GDM1 (cell line): Measurements from ENCODE around the gene TRAF3IP3.

ENCODE experiments used
- DNase-seq: peaks from one replicate; lab custom pipeline; 2025; lab: John Stamatoyannopoulos, UW

TRAF3IP3 gene

GRCh38 chr1:209738270-209738669 lies 17.6 kb upstream of the TRAF3IP3 start:
- DNase-seq, result no peak

- no peak for DNase-seq
Observed at GRCh38 chr1:209741193-209741592, 14.7 kb upstream of the TRAF3IP3 start.

GRCh38 chr1:209741889-209742288 lies 14.0 kb upstream of the TRAF3IP3 start:
- no peak for DNase-seq

GRCh38 chr1:209742409-209743144 lies 13.3 kb upstream of the TRAF3IP3 start:
- DNase-seq, result no peak

- DNase-seq, result no peak
Observed at GRCh38 chr1:209743145-209743482, 12.7 kb upstream of the TRAF3IP3 start.

GRCh38 chr1:209746451-209747165 lies 9.2 kb upstream of the TRAF3IP3 start:
- no peak for DNase-seq

- peak; percentile 28 for DNase-seq
Observed at GRCh38 chr1:209747580-209748262, 8.1 kb upstream of the TRAF3IP3 start.

- DNase-seq, result no peak
Observed at GRCh38 chr1:209748620-209749019, 7.2 kb upstream of the TRAF3IP3 start.

- DNase-seq, result no peak
Observed at GRCh38 chr1:209749205-209749604, 6.6 kb upstream of the TRAF3IP3 start.

- DNase-seq, result no peak
Observed at GRCh38 chr1:209749670-209750323, 6.1 kb upstream of the TRAF3IP3 start.

- no peak for DNase-seq
Observed at GRCh38 chr1:209751627-209752231, 4.1 kb upstream of the TRAF3IP3 start.

- DNase-seq, result no peak
Observed at GRCh38 chr1:209752890-209753289, 3.0 kb upstream of the TRAF3IP3 start.

GRCh38 chr1:209755256-209755655 lies 597 bp upstream of the TRAF3IP3 start:
- DNase-seq, result no peak

GRCh38 chr1:209756615-209757445 lies 977 bp downstream of the TRAF3IP3 start:
- DNase-seq, result peak; percentile 57

- peak; percentile 1 for DNase-seq
Observed at GRCh38 chr1:209758400-209758799, 2.5 kb downstream of the TRAF3IP3 start.

- DNase-seq, result no peak
Observed at GRCh38 chr1:209759829-209760359, 4.0 kb downstream of the TRAF3IP3 start.

GRCh38 chr1:209761011-209761635 lies 5.3 kb downstream of the TRAF3IP3 start:
- DNase-seq, result no peak

GRCh38 chr1:209766051-209766450 lies 10.2 kb downstream of the TRAF3IP3 start:
- DNase-seq, result no peak

- DNase-seq, result no peak
Observed at GRCh38 chr1:209767096-209767495, 11.2 kb downstream of the TRAF3IP3 start.

- DNase-seq, result peak; percentile 34
Observed at GRCh38 chr1:209767706-209768105, 11.9 kb downstream of the TRAF3IP3 start.
